Mesenteric fat pad (tissue), 1 donor: ENCODE results near the gene FGD6. TPM values are rescaled to one million over a fixed set of nuclear protein-coding genes. Genes with fewer than 3 reads are reported as not detected.
A peak's percentile ranks its signal among the peaks of the same experiment; 100 is the strongest.
"Not testable (repeated sequence)": the region's sequence is repeated elsewhere in the genome, so short reads cannot be mapped to it uniquely, and the experiment has no call there.

Experiments
- DNase-seq: peaks from one replicate; pipeline ENCODE4 v3.0.0-alpha.2; 2020; ENCODE audit warnings: low spot score
- total RNA-seq: library from RNA; stranded (reverse); fragmentation: NEBNext Ultra II Directional; extraction: Animal tissue kit (Norgen Biotek cat#: 25700); gene quantifications from one replicate; pipeline ENCODE4 v1.2.1, GENCODE V29; 2021
- donor health status: DM: yes; HTN: yes; CAD: no.

The FGD6 gene
- total RNA-seq, 1 donor from 2014 or later, result 5.4 TPM

DNA sequence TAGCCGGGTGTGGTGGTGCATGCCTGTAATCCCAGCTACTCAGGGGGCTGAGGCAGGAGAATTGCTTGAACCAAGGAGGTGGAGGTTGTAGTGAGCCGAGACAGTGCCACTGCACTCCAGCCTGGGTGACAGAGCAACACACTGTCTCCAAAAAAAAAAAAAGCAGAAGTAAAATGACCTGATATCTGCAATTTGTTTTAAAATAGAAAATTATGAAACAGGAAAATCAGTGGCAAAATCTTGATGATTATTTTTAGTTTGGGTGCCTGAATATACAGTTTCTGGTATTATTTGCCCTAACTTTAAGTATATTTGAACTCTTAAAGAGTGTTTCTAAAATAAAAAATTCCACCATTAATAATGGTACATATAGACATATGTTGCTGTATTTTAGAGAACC lies 121.4 kb downstream of the FGD6 start:
- not testable (repeated sequence) for DNase-seq

- no peak for DNase-seq
Observed at GRCh38 chr12:95089462-95089861, 127.8 kb downstream of the FGD6 start.

DNA sequence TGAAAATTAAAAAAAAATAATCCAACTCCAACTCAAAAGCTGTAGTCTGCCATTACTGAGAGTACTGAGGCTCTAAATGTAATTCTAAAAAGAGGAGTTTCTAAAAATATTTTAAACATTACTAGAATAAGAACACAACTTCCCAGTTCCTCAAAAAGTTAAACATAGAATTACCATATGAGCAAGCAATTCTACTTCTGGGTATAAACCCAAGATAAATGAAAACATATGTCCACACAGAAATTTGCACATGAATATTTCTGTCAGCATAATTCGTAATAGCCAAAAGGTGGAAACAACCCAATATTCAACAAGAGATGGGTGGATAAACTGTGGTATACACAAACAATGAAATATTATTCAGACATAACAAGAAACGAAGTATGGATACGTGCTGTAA lies 128.9 kb downstream of the FGD6 start:
- DNase-seq, result no peak

- DNase-seq, result no peak
Observed at GRCh38 chr12:95085612-95086011, 131.7 kb downstream of the FGD6 start.

DNA sequence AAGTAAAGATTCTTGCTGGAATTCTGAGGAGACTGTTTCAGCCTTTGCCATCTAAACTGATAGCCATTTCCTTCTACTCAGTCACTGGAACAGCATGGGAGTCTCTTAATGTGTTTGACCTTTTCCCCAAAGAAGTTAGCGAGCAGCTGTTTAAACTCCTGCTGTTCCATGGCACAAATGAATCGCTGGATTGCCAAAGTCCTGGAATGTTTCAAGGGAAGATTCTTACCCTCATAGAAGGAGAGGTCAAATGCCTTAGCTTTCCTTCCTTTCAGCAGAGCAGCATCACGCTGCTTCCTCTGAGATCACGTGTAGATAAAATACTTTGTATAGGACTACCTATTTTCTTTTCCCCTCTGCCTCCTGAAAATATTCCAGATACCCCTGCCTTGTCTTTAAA lies 133.3 kb downstream of the FGD6 start:
- DNase-seq, result no peak

DNA sequence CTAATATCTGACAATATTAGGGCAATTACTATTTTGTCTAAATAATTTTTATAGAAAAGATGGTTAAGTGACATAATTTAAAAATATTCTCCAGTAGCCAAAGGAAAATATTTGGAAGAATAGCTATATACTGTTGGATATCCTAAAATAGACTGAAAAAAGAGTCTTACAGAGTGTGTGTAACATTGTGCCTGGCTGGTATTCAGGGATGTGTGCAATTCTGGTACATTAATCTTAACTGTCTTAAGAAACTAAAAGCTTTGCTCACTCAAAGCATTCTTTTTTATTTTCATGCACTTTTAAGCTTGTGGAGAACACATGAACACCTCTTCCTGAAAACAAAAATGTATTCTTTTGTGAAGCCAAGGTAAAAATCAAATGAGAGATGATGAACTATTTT lies 133.8 kb downstream of the FGD6 start:
- no peak for DNase-seq

- DNase-seq, result no peak
Observed at GRCh38 chr12:95077341-95077740, 139.9 kb downstream of the FGD6 start.

GRCh38 chr12:95074766-95075165 lies 142.5 kb downstream of the FGD6 start:
- no peak for DNase-seq

DNA sequence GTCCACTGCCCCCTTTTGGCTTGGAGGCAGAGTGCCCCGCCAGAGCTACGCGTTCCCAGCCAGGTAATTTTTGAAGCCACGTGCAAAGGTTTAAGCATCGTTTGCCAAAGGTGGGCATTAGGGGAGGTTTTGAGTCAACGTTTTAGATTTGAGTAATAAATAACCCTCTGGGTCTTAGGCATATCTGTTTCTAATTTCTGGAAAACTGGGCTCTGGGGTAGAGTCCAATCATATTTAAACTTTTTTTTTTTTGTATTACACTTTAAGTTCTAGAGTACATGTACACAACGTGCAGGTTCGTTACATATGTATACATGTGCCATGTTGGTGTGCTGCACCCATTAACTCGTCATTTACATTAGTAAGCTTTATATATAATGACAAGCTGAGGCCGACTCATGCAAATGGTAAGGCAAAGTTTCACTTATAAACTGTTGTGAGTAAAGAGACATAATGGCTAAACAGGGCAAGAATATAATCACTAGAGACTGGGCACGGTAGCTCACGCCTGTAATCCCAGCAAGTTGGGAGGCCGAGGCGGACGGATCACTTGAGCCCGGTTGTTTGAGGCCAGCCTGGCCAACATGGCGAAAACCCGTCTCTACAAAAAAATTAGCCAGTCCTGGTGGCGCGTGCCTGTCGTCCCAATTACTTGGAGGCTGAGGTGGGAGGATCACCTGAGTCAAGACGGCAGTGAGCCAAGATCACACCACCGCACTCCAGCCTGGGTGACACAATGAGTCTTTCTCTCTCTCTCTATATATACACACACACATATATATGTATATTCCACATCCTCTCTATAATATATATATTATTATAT lies 143.4 kb downstream of the FGD6 start:
- DNase-seq, result no peak

DNA sequence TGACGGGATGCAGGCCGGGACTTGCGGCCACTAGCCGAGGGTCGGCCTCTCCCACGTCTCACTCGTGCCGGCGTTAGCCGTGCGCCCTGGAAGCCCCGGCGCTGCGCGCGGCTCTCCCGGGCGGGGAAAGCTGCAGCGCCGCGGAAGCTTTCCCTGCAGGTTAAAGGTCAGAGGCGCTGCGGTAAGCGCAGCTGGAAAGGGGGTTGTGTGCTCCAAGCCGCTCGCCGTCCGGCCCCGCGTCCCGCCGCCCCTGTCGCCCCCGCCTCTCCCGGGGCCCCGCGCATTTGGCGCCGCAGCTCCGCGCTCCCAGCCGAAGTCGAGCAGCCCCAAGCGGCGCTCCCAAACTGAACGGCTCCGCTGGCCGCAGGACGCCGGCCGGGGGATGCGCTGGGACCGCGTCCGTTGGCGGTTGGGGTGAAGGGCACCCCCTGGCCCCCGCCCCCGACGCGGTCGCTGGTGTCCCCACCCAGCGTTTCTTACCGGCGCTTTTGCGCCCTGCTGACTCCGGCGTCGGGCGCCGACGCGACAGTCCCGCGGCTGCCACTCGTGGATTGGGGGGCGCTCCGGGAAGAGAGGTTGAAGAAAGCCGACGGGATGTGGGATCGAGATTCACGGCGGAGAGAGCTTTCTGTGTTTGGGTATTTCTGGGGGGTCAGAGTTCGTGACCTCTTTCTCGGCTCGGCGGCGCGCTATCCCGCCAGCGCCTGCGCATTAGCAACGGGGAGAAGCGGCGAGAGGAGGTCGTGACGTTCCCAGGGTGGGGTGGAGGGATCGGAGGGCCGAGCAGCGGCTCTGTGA lies 144.2 kb downstream of the FGD6 start, which contains the start of gene NR2C1:
Gene NR2C1 (minus strand): TSS at position 719 of the 798 bp plus-strand sequence. CDS start 6,234 bp downstream, outside the sequence.
- DNase-seq, result peak; percentile 97

- DNase-seq, result no peak
Observed at GRCh38 chr12:95070378-95070777, 146.9 kb downstream of the FGD6 start.

DNA sequence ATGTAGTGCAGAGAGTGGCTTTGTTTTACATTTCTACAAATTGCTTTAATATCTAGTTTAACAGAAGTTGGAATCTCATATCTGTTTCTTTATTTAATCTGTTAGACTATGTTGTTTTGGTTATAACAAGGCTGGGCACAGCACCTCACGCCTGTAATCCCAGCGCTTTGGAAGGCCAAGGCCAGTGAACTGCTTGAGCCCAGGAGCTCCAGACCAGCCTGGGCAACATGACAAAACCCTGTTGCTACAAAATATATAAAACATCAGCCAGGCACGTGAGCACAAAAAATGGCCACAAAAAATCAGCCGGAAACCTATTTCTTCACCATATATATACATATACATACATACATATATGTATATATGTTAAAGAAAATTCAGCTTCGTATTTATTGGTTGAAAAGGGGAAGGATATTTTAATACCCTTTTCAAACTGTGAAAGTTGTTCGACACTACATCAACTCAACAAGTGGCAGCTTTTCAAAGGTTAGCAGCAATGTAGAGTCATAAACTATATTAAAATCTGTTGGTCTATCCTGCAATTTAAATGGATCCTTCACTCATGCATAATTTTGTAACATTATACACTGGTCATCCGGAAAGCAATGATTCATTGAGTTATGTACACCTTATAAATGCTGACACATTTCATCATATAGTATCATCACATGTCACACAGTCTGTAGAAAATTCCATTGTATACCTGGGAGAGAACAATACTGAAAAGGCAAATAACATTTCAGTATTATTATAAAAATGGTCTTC lies 151.0 kb downstream of the FGD6 start:
- no peak for DNase-seq

- DNase-seq, result no peak
Observed at GRCh38 chr12:95060951-95061350, 156.3 kb downstream of the FGD6 start.

DNA sequence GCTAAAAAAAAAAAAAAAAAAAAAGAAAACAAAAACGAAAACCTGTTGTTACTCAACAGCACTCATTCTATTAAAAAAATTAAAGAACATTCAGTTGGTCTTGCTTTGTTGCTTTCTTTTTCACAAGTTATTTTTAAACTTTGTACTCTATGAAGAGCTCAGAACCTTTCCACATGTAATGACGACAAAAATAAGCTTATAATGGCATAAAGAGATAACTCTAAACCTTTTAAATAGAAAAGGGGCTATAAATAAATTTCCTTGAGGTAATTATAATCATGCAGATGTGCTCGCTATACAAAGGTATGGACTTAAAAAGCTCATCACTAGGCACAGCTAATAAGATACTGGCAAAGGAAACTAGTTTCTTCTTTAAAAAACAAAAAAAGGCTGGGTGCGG lies 157.3 kb downstream of the FGD6 start:
- DNase-seq, result no peak

- DNase-seq, result no peak
Observed at GRCh38 chr12:95057424-95057823, 159.8 kb downstream of the FGD6 start.

DNA sequence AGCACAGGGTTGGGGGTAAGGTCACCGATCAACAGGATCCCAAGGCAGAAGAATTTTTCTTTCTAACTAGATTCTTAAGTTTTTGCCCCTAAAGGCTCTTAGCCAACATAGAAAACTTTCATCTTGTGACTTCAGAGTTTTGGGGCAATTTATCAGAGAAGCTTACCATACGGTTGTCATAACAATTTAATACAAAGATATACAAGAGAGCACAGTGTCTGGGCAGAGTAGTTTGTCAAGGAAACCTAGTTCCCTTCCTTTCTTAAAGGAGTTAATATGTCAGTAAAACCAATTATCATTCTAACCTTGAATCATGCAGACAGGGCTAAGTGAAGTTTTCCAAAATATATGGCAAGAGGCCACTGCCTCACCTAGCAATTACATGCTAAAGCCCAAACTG lies 162.2 kb downstream of the FGD6 start:
- DNase-seq, result no peak

- DNase-seq, result no peak
Observed at GRCh38 chr12:95054206-95054605, 163.1 kb downstream of the FGD6 start.

- DNase-seq, result no peak
Observed at GRCh38 chr12:95051241-95051640, 166.0 kb downstream of the FGD6 start.

- DNase-seq, result no peak
Observed at GRCh38 chr12:95037906-95038305, 179.4 kb downstream of the FGD6 start.

DNA sequence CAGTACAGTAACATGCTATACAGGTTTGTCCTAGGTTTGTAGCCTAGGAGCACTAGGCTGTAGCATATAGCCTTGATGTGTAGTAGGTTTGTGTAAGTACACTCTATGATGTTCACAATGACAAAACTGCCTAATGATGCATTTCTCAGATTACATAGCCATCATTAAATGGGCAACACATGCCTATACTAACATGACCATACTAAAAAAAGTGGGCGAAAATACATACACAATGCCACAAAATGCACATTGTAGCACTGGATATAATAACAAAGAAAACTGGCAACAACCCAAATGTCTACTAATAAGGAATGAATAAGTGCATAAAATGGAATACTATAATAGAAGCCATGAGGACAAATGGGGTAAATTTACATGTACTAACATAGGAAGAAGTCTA lies 182.5 kb downstream of the FGD6 start:
- no peak for DNase-seq
